Prostate gland (tissue), 2 donors: ENCODE measurements around the gene CDY2A.
"Not testable (repeated sequence)": the region's sequence is repeated elsewhere in the genome, so short reads cannot be mapped to it uniquely, and the experiment has no call there.

Experiments
- CTCF ChIP-seq, 4 experiments: fragments of 200-600 bp in 2 of 4; fragments of 450-650 bp in 2 of 4; sonication (generic) in 2 of 4; IDR thresholded peaks; 1 replicate in 3 of 4; 2 replicates in 1 of 4; pipeline ENCODE4 v1.5.1; 2016 to 2019; ENCODE audit warnings: antibody characterized with exemption in 4 of 4, mild to moderate bottlenecking in 2 of 4, moderate library complexity in 2 of 4
- POLR2A ChIP-seq: fragments of 450-650 bp; IDR thresholded peaks from one replicate; pipeline ENCODE4 v1.6.1; 2016; ENCODE audit warnings: antibody characterized with exemption, mild to moderate bottlenecking

- not testable (repeated sequence) for TF ChIP-seq CTCF (IDR thresholded peaks at IDR 0.05); POLR2A
Observed at GRCh38 chrY:18056473-18056872, 30.9 kb downstream of the CDY2A start.
